H9 (cell line): ENCODE data around the gene ATP8A2. TPM values are rescaled to one million over a fixed set of nuclear protein-coding genes. Genes with fewer than 3 reads are reported as not detected.

Experiments used
- DNase-seq: peaks from one replicate; pipeline ENCODE4 v3.0.0-alpha.2; 2017
- H2AFZ ChIP-seq: one replicate; pipeline ENCODE4 v1.6.1; 2013; ENCODE audit warnings: mild to moderate bottlenecking, low read length, control low read depth, moderate library complexity
- H2AK5ac ChIP-seq: 2 replicates; pipeline ENCODE4 v1.6.1; 2013; ENCODE audit warnings: low read length, control low read depth, mixed read lengths; ENCODE audit not compliant: insufficient read length
- H2BK120ac ChIP-seq: one replicate; pipeline ENCODE4 v1.6.1; 2013; ENCODE audit warnings: low read depth, mild to moderate bottlenecking, low read length, control low read depth, inconsistent platforms; ENCODE audit not compliant: poor library complexity, severe bottlenecking
- H2BK12ac ChIP-seq: 2 replicates; pipeline ENCODE4 v1.6.1; 2013; ENCODE audit warnings: low read length, control low read depth, mixed read lengths, low read depth; ENCODE audit not compliant: insufficient read length
- H2BK15ac ChIP-seq: 2 replicates; pipeline ENCODE4 v1.6.1; 2013; ENCODE audit warnings: low read depth, low read length, control low read depth
- H2BK20ac ChIP-seq: one replicate; pipeline ENCODE4 v1.6.1; 2013; ENCODE audit warnings: low read depth, mild to moderate bottlenecking, low read length, control low read depth, inconsistent platforms; ENCODE audit not compliant: poor library complexity, severe bottlenecking
- H2BK5ac ChIP-seq: 2 replicates; pipeline ENCODE4 v1.6.1; 2013; ENCODE audit warnings: low read length, control low read depth, mixed read lengths; ENCODE audit not compliant: insufficient read length
- H3K14ac ChIP-seq: 2 replicates; pipeline ENCODE4 v1.6.1; 2013; ENCODE audit warnings: low read length, control low read depth; ENCODE audit not compliant: insufficient read depth
- H3K18ac ChIP-seq: 2 replicates; pipeline ENCODE4 v1.6.1; 2013; ENCODE audit warnings: low read depth, mild to moderate bottlenecking, mixed read lengths, low read length, control low read depth; ENCODE audit not compliant: insufficient read length
- H3K23ac ChIP-seq: 2 replicates; pipeline ENCODE4 v1.6.1; 2013; ENCODE audit warnings: low read length, control low read depth, mixed read lengths, low read depth; ENCODE audit not compliant: insufficient read length
- H3K23me2 ChIP-seq: 2 replicates; pipeline ENCODE4 v1.6.1; 2013; ENCODE audit warnings: low read depth, mild to moderate bottlenecking, mixed read lengths, low read length, control low read depth; ENCODE audit not compliant: insufficient read length, poor library complexity, severe bottlenecking
- H3K27ac ChIP-seq: 2 replicates; pipeline ENCODE4 v1.5.1; 2013; ENCODE audit warnings: low read length, control low read depth, mixed read lengths, low read depth; ENCODE audit not compliant: insufficient read length
- H3K27me3 ChIP-seq: 2 replicates; pipeline ENCODE4 v1.6.1; 2013; ENCODE audit warnings: low read length, control low read depth, inconsistent platforms; ENCODE audit not compliant: insufficient read depth
- H3K4ac ChIP-seq: 2 replicates; pipeline ENCODE4 v1.6.1; 2013; ENCODE audit warnings: low read depth, mild to moderate bottlenecking, control low read depth, inconsistent platforms, low read length, moderate library complexity
- H3K4me1 ChIP-seq: 2 replicates; pipeline ENCODE4 v1.6.1; 2013; ENCODE audit warnings: low read length, control low read depth, inconsistent platforms; ENCODE audit not compliant: insufficient read depth
- H3K4me2 ChIP-seq: 2 replicates; pipeline ENCODE4 v1.6.1; 2013; ENCODE audit warnings: low read length, control low read depth, mixed read lengths; ENCODE audit not compliant: insufficient read length, insufficient read depth
- H3K56ac ChIP-seq: 2 replicates; pipeline ENCODE4 v1.6.1; 2013; ENCODE audit warnings: low read depth, mild to moderate bottlenecking, mixed read lengths, low read length, control low read depth; ENCODE audit not compliant: insufficient read length
- H3K79me1 ChIP-seq: 2 replicates; pipeline ENCODE4 v1.6.1; 2013; ENCODE audit warnings: low read depth, mild to moderate bottlenecking, moderate library complexity, low read length, control low read depth, inconsistent platforms; ENCODE audit not compliant: insufficient read depth, poor library complexity, severe bottlenecking
- H3K79me2 ChIP-seq: 2 replicates; pipeline ENCODE4 v1.6.1; 2013; ENCODE audit warnings: low read length, control low read depth, inconsistent platforms; ENCODE audit not compliant: insufficient read depth
- H3K9ac ChIP-seq: 2 replicates; pipeline ENCODE4 v1.6.1; 2013; ENCODE audit warnings: low read length, control low read depth, mixed read lengths; ENCODE audit not compliant: insufficient read length; ENCODE audit errors: extremely low read depth
- H3K9me3 ChIP-seq: one replicate; pipeline ENCODE4 v1.6.1; 2013; ENCODE audit warnings: low read depth, low read length, inconsistent platforms; ENCODE audit not compliant: control insufficient read depth
- H3T11ph ChIP-seq: one replicate; pipeline ENCODE4 v1.6.1; 2013; ENCODE audit warnings: mild to moderate bottlenecking, low read length, control low read depth, inconsistent platforms
- H4K20me1 ChIP-seq: one replicate; pipeline ENCODE4 v1.6.1; 2013; ENCODE audit not compliant: control insufficient read depth, insufficient read length, insufficient read depth
- H4K5ac ChIP-seq: 2 replicates; pipeline ENCODE4 v1.6.1; 2013; ENCODE audit warnings: low read depth, mild to moderate bottlenecking, mixed read lengths, low read length, control low read depth; ENCODE audit not compliant: insufficient read length
- H4K8ac ChIP-seq: replicated peaks from 2 replicates; pipeline ENCODE4 v1.6.1; 2013; ENCODE audit warnings: low read length, control low read depth, mixed read lengths, low read depth; ENCODE audit not compliant: insufficient read length
- H4K91ac ChIP-seq: 2 replicates; pipeline ENCODE4 v1.6.1; 2013; ENCODE audit warnings: low read depth, mild to moderate bottlenecking, moderate library complexity, mixed read lengths, low read length, control low read depth; ENCODE audit not compliant: insufficient read length
- H3K27ac Mint-ChIP-seq, 3 experiments: 2 replicates in 2 of 3; 3 replicates in 1 of 3; pipeline ENCODE4 v1.8.0; 2020 to 2021; ENCODE audit warnings: mixed read lengths in 3 of 3, mild to moderate bottlenecking in 1 of 3, moderate library complexity in 1 of 3
- H3K27me3 Mint-ChIP-seq: 2 replicates; pipeline ENCODE4 v1.8.0; 2021; ENCODE audit warnings: low read depth, mild to moderate bottlenecking, moderate library complexity, mixed read lengths
- H3K36me3 Mint-ChIP-seq, 3 experiments: 2 replicates in 2 of 3; 3 replicates in 1 of 3; pipeline ENCODE4 v1.8.0; 2020 to 2021; ENCODE audit warnings: low read depth in 3 of 3, mixed read lengths in 3 of 3; ENCODE audit not compliant: insufficient read depth in 1 of 3
- H3K4me1 Mint-ChIP-seq, 2 experiments: 2 replicates each; pipeline ENCODE4 v1.8.0; 2020; ENCODE audit warnings: mixed read lengths in 2 of 2
- H3K4me3 Mint-ChIP-seq, 2 experiments: 2 replicates in 1 of 2; 3 replicates in 1 of 2; pipeline ENCODE4 v1.8.0; 2020 to 2021; ENCODE audit warnings: mild to moderate bottlenecking in 2 of 2, mixed read lengths in 2 of 2, moderate library complexity in 1 of 2
- H3K9me3 Mint-ChIP-seq, 2 experiments: 2 replicates in 1 of 2; 3 replicates in 1 of 2; pipeline ENCODE4 v1.8.0; 2020; ENCODE audit warnings: mild to moderate bottlenecking in 2 of 2, mixed read lengths in 2 of 2, moderate library complexity in 1 of 2
- WGBS: extraction: QIAGEN DNeasy Blood & Tissue Kit; methylation state at CpG from one replicate; pipeline ENCODE4 v1.1.7; 2013; ENCODE audit warnings: missing lambda C conversion rate, low lambda C conversion rate, mixed read lengths; ENCODE audit not compliant: insufficient read length; ENCODE audit errors: extremely low coverage; 5-methylcytosine and 5-hydroxymethylcytosine counted together
- total RNA-seq: library from RNA; stranded (reverse); gene quantifications from 2 replicates; pipeline ENCODE4 v1.2.1, GENCODE V29; 2021
- TF ChIP-seq, protein P1 (sequence below): fragments of 200-600 bp; sonication (generic); conservative IDR thresholded peaks from 3 replicates; pipeline ENCODE4 v1.8.0; 2021; ENCODE audit warnings: antibody characterized with exemption, mild to moderate bottlenecking

The ATP8A2 gene
- total RNA-seq, 1 experiment from 2014 or later, result 18.2 TPM

DNA sequence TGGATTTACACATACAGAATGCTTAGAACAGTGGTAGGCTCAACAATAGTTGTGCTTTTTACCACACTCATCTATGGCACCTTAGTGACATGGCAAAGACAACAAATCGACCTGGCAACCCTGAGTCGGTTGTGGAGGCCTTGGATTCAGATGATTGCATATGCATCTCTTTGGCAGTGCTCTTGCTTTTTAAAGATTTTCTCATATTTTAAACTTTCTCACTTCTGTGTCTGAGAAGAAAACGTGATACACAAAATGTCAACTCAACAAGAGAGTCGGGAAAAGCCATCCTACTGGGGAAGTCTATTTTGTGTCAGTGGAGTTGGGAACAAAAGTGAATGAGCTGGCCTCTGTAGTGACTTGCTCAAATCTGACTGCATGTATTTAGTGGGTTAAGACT lies 85.8 kb downstream of the ATP8A2 start:
- Histone ChIP-seq H4K91ac (no peak overlapping the region), H4K8ac (no peak overlapping the region), H3K9ac (no peak overlapping the region), H3K4me2 (no peak overlapping the region), H2BK120ac (no peak overlapping the region), H3K27me3 (no peaks in the 10 kb centered on the region), H3K14ac (no peak overlapping the region), H3K27ac (no peak overlapping the region), H2BK15ac (no peak overlapping the region), H3K4me1 (no peaks in the 10 kb centered on the region), H3T11ph (no peak overlapping the region), H2AFZ (no peak overlapping the region), H2AK5ac (no peak overlapping the region), H4K5ac (no peak overlapping the region), H3K9me3 (no peaks in the 10 kb centered on the region), H2BK5ac (no peak overlapping the region), H3K56ac (no peak overlapping the region), H2BK20ac (no peak overlapping the region), H3K18ac (no peak overlapping the region), H2BK12ac (no peak overlapping the region), H3K23ac (no peak overlapping the region), H3K79me1 (no peaks in the 10 kb centered on the region), H4K20me1 (no peaks in the 10 kb centered on the region), H3K4ac (no peak overlapping the region), H3K79me2 (no peaks in the 10 kb centered on the region), H3K23me2 (no peaks in the 10 kb centered on the region)
- no CpG with 5 or more reads among the region's 4 CpGs for WGBS
- H3K36me3 Mint-ChIP-seq, result no peaks in the 10 kb centered on the region
- no peak overlapping the region for H3K27ac Mint-ChIP-seq
- H3K4me3 Mint-ChIP-seq, result no peak overlapping the region
- no peak for DNase-seq
- H3K4me1 Mint-ChIP-seq, result no peaks in the 10 kb centered on the region
- peaks cover 2% of the 10 kb centered on the region; the same call in 1 of the 2 replicates for H3K27me3 Mint-ChIP-seq
- no peaks in the 10 kb centered on the region for H3K9me3 Mint-ChIP-seq
- TF ChIP-seq, protein P1, sequence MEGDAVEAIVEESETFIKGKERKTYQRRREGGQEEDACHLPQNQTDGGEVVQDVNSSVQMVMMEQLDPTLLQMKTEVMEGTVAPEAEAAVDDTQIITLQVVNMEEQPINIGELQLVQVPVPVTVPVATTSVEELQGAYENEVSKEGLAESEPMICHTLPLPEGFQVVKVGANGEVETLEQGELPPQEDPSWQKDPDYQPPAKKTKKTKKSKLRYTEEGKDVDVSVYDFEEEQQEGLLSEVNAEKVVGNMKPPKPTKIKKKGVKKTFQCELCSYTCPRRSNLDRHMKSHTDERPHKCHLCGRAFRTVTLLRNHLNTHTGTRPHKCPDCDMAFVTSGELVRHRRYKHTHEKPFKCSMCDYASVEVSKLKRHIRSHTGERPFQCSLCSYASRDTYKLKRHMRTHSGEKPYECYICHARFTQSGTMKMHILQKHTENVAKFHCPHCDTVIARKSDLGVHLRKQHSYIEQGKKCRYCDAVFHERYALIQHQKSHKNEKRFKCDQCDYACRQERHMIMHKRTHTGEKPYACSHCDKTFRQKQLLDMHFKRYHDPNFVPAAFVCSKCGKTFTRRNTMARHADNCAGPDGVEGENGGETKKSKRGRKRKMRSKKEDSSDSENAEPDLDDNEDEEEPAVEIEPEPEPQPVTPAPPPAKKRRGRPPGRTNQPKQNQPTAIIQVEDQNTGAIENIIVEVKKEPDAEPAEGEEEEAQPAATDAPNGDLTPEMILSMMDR, result no peak
